HG03108 (cell line): ENCODE data around the gene CCL22.
"Not testable (repeated sequence)": the region's sequence is repeated elsewhere in the genome, so short reads cannot be mapped to it uniquely, and the experiment has no call there.

Source experiments
- ATAC-seq: cut with Tn5 transposase; IDR thresholded peaks from one replicate; pipeline ENCODE4 v1.9.1; 2021; ENCODE audit warnings: moderate library complexity; ENCODE audit not compliant: unreplicated experiment

The CCL22 gene

DNA sequence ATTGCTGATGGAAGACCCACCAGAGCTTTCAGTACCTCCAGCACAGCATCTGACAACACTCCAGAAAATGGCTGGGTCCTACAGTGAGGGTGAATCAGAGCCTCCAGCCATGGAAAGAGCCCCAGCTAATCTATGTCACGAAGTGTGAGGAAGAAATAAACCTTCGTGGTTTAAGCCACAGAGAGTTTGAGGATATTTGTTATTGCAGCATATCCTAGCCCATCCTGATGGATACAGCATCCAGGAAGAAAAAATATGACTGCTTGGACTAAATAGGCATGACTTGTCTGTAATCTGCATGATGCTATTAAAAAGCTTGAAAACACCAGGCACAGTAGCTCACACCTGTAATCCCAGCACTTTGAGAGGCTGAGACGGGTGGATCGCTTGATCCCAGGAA lies 32.7 kb downstream of the CCL22 start:
- no peak for ATAC-seq

DNA sequence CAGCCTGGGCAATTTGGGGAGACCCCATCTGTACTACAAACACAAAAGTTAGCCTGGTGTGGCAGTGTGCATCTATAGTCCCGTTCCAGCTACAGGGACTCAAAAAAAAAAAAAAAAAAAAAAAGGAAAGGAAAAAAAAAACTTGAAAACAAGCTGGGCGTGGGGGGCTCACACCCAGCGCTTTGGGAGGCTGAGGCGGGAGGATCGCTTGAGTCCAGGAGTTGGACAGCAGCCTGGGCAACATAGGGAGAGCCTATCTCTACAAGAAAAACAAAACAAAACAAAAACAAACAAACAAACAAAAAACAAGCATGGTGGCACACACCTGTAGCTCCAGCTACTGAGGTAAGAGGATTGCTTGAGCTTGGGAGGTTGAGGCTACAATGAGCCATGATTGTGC lies 33.1 kb downstream of the CCL22 start:
- no peak for ATAC-seq

DNA sequence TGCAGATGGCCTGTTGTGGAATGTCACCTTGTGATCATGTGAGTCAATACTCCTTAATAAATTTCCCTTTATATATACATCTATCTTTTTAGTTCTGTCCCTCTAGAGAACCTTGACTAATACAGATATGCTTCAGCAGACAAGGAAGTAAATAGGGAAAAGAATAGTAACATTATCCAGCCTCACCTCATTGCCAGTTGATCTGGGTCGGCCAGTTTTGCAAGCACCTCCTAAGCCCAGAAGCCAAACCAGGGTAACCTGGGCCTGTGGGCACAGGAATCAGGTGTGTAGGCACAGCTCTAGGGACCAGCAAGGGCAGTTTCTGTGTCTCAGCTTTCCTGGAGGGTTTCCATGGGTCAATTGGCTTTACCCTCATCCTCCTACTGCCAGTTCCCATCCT lies 34.1 kb downstream of the CCL22 start:
- no peak for ATAC-seq

DNA sequence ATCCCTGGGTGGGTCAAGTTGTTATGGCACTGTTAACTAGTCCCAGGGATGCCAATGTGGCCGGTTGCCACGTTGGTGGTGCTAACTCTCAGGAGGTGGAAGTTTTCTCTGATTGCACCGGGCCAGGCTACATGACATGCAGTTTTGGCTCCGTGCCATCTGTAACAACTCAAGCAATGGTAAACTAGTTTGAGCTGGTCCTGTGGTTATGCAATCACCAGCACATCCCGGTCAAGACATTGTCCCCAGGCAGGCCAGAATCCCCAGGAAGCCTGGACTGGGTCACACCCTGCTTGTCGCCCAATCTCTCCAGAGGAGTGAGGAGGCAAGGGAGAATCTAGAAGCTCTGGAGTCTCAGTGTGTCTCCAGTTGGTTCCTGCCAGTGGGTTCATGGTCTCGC lies 35.9 kb downstream of the CCL22 start:
- no peak for ATAC-seq

DNA sequence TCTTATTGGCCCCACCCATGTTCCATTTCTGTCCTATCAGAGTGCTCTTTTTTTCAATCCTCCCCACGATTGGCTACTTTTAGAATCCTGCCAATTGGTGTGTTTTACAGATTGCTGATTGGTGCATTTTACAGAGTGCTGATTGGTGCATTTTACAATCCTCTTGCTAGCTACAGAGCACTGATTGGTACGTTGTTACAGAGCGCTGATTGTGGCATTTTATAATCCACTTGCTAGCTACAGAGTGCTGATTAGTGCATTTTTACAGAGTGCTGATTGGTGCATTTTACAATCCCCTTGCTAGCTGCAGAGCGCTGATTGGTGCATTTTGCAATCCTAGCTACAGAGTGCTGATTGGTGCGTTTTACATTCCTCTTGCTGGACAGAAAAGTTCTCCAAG lies 36.4 kb downstream of the CCL22 start:
- ATAC-seq, result no peak

DNA sequence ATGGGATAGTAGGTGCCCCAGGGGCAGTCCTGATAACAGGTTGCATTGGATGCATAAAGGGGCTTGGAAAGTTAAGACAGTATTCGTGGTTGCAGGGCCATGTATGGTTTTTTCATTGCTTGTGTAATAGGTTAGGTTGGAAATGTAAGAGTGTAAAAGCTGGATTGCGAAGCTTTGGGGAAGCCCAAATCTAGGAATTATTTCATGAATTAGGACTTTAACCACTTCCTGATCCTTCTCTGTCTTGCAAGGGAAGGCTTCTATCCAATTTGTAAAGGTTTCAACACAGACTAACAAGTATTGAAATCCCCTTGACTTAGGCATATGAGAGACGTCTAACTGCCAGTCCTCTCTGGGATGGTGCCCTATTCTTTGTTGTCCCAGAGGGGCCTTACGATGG lies 38.2 kb downstream of the CCL22 start:
- ATAC-seq, result no peak

DNA sequence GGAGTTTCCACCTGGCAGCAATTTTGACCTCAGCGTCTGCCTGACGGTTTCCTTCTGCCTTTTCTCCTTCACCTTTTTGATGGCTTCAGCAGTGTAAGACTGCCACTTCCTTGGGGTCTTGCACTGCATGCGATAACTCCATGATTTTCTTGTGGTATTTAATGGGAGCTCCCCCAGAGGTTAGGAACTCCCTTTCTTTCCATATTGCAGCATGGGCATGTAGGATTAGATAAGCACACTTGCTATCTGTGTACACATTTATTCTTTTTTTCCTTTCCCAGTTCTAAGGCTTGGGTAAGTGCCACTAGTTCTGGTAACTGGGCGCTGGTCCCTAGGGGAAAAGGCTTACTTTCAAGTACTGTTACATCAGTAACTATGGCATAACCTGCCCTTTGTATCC lies 38.9 kb downstream of the CCL22 start:
- ATAC-seq, result not testable (repeated sequence)

DNA sequence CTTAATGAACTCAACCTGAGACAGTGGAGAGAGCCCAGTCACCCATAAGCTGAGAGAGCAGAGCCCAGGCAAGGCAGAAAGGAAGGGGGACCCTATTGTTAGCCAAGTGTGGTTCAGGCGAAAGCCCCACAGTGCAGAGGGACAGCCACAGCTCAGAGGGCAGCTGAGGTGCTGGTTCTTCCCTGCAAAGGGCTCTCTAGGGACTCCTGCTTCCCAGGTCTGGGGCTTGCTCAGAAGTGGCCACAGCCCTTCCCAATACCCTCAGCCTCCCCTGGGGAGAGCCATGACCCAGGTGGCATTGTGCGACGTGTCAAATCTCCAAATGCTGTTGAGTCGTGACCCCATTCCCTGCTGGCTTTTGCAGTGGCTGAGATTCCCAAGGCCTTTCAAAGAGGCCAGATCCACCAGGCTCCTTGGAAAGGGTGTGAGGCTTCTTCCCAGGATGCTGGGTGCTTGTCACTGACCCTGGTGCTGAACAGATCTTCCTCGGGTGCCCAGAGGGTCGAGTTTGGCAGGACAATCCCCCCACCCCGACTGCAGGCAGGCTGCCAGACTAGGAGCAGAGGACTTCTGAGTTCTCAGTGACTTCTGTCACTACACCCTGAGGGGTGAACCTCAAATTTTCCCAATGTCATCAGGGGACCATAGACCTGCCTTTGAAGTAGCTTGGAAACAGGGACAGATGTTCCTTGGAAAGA lies 43.5 kb downstream of the CCL22 start:
- ATAC-seq, result no peak

DNA sequence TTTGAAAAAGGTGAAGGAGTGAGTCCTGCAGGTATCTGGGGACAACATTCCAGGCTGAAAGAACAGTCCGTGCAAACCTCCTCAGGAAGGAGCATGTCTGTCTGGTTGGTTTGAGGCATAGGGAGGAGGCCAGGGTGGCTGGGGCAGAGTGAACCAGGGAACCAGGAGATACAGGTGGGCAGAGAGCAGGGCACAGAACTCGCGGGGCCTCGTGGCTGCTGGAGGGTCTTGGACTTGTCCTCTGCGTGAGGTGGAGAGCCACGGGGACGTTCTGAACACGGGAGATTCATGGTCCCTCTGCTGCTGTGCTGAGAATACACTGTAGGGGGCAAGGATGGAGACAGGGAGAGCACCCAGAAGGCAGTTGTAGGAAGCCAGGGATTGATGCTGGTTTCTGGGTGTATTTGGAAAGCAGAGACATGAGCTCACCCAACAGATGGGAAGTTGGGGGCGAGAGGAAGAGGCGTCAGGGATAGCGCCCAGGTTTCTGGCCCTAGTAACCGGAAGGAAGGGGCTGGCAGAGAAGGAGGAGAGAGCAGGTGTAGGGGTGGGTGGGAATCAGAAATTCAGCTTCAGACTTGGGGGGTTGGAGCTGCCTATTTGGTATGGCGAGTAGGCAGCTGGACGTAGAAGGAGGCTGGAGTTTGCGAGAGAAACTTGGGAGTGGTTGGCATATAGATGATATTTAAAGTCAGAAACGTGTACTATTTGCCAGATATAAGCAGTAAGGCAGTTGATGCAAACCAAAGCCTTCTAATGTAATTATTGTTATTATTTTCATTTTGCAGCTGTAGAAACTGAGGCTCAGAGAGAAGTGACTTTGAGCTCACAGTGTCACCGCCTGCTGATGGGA lies 45.6 kb downstream of the CCL22 start, which contains the start of gene CCL17:
Gene CCL17 (plus strand): TSS at position 803 of the 853 bp plus-strand sequence. CDS start 9,166 bp downstream, outside the sequence.
- no peak for ATAC-seq

DNA sequence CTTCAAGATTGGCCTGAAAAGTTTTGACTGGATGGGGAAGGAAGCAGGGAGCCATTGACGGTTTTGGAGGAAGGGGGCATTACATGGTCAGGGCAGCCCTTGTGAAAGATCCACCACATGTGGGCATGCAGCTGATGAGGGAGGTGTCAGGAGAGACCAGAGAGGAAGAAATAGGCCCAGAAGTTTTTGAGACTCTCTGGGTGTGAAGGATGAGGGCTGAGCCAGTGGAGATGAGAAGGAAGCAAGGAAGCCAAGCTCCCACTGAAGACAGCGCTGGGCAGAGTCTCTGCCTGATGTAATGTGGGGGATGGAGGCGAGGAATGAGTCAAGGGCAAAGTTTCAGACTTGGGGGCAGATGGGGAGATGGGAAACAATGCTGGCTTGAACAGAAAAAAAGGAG lies 46.5 kb downstream of the CCL22 start:
- ATAC-seq, result no peak

DNA sequence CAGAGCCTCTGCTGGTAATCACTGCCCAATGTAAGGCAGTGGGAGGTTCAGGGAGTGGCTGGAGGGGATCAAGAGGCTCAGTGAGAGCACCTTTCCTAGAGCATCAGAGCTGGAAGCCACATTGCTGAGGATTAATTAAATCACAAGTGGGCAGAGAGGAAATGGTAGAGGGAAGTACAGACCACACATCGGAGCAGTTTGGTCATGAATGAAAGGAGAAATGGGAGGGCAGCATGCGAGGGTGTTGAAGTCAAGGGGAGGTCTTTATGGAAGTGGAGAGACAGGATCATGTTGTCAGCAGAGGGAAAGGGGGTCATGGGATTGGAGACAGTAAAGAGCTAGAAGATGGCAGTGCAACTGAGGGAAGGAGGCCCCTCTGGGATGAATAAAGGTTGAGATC lies 48.3 kb downstream of the CCL22 start:
- no peak for ATAC-seq

DNA sequence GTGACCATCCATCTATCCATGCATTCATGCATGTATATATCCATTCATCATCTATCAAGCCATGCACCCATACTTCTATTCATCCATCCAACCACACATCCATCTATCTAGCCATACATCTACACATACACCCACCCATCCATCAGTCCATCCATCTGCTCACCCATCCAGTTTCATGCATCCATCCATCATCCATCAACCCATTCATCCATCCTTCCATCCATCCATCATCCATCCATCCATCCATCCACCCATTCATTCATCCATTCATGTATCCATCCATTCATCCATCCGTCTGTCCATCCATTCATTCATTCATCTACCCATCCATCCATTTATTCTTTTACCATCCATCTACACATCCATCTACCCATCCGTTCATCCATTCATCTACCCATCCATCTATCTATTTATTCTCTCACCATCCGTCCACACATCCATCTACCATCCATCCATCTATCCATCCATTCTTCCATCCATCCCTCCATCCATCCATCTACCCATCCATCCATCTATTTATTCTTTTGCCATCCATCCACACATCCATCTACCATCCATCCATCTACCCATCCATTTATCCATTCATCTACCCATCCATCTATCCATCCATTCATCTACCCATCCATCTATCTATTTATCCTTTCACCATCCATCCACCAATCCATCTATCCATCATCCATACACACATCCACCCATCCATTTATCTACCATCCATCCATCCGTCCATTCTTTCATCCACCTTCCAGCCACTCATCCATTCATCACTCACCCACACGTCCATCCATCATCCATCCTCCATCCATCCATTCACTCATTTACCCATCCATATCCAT lies 49.2 kb downstream of the CCL22 start:
- ATAC-seq, result no peak

DNA sequence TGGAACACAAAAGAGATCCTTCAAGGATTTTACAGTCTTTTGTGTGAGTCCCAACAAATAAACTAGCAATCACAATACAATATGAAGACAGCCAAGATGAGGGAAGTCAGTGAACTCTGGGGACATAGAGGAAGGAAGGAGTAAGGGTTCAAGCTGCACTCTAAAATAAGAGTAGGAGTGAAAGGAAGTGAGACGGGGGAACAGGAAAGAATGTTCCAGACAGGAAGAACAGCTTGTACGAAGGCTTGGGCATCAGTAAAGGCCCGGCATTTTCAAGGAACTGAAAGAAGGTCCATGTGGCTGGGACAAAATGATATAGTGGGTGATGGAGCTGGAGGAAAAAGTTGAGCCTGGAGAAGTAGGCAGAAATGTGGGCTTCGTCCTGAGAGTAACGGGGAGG lies 50.5 kb downstream of the CCL22 start:
- ATAC-seq, result no peak

DNA sequence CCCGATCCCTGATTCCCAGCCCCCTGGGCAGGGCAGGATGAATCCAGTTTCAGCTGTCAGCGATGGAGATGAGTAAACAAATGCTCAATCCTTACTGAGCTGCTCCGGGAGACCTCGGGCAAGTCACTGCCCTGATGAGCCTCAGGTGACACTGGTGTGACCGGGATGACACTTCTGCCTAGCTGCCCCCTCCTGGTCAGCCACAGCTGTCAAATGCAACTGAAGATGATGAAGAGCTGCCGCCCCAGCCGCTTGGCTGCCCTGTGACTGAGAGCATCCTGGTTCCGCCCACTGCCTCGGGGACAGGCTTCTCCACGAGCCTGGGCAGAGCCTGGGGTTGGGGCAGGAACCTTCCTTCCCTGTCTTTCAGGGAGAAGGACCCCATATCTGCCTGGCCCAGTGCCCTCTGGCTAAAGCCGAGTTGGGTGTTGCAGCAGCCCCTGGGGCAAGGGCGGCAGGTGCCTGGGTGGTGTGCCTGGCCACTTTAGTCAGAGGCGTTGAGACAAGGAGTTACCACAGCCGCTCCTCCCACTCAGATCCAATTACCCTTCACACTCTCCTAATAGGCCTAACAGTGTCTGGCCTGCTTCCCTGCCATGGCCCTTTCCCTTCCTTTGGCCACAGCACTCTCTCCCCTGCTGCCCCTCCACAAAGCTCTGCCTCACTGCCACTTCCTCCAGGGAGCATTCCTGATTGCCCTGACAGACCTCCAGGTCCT lies 51.4 kb downstream of the CCL22 start:
- no peak for ATAC-seq

DNA sequence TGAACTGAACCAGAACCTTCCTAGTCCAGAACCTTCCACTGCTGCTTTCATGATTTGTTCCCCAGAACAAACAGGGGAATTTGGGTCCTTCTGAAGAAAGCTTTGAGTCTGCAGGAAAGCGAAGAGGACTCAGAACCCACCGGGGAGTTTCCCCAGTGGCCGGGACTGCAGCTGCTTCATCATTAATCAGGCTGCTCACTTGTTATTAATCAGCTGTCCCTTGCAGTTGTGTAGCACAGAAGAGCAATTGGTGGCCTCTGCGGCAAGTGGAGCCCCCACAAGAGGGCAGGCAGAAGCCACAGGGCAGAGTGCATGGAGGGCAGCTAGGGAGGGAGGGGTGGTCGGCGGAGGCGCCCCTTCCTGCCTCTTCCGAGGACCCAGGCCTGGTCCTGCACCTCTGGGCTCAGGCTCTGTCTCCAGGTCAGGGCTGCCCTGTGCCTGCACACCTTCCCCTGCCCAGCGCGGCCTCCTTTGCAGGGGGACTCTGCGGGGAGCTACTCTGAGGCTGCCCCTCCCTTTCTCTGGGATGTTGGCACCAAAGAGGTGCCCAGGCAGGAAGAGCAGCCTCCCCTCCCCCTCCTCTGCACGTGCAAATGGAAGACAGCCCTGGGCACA lies 52.9 kb downstream of the CCL22 start:
- no peak for ATAC-seq

DNA sequence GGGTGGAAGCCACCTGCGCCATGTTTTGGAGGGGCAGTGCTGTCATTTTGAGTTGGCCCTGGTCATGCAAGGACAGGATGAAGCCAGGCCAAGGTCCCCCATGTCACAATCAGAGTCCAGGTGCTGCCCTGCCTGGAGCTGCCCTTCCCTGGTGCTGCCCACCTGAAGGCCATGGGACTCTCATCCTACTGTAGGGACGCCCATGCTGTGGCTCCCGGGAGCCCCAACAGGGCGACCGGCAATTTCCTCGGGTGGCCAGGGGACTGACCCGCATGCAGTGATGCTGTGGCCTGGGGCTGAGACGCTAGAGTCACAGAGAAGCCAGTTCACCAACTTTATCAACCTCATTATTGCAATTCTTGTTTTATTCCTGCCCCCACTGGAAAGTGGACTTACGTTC lies 54.0 kb downstream of the CCL22 start:
- ATAC-seq, result no peak

DNA sequence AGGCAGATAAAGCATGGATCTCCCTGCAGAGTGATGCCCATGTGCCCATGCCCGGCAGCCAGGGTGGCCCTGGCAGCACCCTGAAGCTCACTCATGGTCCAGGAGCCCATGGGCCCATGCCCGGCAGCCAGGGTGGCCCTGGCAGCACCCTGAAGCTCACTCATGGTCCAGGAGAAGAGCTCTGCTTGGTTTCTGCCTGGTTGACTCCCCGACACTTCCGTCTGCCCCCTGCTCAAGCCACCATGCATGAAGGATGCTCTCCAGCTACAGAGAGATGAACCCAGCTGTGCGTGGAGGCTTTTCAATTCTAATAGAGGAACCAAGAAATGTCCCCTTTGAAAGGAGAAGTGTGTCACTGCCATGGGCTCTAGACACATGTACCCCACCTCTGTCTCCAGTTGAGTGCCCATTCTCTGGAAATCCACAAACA lies 54.7 kb downstream of the CCL22 start:
- ATAC-seq, result peak; percentile 72

DNA sequence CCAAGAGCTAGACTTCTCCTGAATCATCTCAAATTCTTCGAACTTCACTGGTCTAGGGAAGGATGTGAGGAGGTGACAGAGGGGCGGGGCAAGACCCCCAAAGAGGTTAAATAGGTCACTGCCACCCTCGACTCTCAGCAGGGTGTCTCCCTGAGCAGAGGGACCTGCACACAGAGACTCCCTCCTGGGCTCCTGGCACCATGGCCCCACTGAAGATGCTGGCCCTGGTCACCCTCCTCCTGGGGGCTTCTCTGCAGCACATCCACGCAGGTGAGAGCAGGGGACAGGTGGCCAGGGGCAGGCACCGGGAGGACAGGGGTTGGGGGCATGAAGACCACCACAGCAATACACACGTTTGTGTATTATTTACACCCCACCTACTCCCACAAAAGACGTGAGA lies 55.1 kb downstream of the CCL22 start:
- ATAC-seq, result no peak
